ENCODE data around the gene CCDC9B.

The CCDC9B gene

DNA sequence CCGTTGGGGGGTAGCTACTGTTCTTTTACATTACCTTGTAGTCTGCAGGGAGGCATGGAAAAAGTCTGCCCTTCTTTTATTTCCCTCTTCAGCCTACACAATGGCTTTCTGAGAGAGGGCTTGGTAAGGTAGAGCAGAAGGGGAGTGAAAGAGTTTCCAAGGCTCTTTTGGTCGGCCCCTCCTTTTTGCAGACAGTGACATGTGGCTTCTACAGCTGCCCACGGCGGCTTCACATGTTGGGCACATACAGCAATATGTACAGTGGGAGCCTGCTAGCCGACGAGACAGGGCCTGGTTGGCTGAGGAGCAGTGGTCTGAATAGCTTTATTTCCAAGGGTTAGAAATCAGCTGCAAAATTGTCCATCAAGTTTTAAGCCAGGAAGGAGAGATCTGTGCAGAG is 13.3 kb downstream of the CCDC9B start:
- DNase-seq (ENCODE audit: low spot score) = no peak
- TF ChIP-seq CTCF (IDR thresholded peaks at IDR 0.05; ENCODE audit: extremely low read depth, missing control alignments) = no peak

- no peak for TF ChIP-seq CTCF (IDR thresholded peaks at IDR 0.05; ENCODE audit: extremely low read depth, missing control alignments)
- no peak for DNase-seq (ENCODE audit: low spot score)
Observed at GRCh38 chr15:40325700-40326099, 15.0 kb downstream of the CCDC9B start.

DNA sequence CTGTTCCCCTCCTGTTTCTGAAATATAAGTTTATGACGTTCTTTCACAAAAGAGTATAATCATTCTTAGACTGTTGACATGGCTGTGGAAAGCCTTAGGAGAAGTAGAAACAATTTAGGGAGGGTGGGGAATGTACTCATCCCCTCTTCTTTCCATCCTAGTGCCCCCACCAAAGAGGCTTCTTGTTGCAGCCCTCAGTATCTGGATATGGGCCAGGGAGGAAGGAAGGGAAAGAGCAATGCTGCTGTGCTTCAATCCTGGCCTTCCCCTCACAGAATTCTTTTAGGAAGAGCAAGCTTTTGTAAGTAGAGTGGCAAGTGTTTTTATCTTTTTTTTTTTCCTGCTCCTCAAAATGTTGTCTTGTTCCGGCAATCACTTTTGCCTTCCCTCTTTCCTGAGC is 15.6 kb downstream of the CCDC9B start:
- no peak for DNase-seq (ENCODE audit: low spot score)
- TF ChIP-seq CTCF (IDR thresholded peaks at IDR 0.05; ENCODE audit: extremely low read depth, missing control alignments) = no peak

- no peak for TF ChIP-seq CTCF (IDR thresholded peaks at IDR 0.05; ENCODE audit: extremely low read depth, missing control alignments)
- no peak for DNase-seq (ENCODE audit: low spot score)
Observed at GRCh38 chr15:40323953-40324937, 16.5 kb downstream of the CCDC9B start.

DNA sequence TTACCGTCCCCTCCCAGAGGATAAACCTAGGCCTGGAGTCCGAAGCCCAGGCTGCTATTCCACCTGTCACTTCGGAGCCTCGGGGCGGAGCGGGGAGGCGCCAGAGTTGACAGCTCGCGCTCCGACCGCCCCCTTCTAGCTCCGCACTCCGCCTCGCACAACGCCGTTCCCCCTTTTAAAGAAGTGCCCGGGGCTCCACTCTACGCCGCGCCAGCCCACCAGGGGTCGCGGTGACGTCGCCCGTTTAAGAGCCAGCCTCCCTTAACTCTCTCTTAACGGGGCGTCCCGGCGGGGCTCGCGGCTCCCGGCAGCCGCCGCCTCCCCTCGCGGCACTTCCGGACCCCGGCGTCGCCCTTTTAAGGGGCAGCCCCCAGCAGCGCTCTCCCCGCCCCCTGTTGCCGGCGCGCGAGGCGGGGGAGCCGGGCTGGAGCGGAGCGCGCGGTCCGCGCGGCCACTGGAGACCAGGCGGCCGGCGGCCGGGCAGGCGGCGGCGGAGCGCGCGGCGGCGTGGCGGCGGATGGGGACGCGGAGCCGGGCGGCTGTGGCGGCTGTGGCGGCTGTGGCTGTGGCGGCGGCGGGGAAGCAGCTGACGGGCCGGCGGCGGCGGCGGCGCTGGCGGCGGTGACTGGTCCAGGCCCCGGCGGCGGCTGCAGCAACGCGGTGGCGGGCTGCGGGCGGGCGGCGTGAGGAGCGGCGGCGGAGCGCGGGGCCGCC is 17.3 kb downstream of the CCDC9B start, which contains the start of gene INAFM2:
INAFM2 (plus strand) TSS at position 454 of the 714 bp plus-strand sequence. CDS start 364 bp downstream, outside the sequence.
- peak; percentile 99 for DNase-seq (ENCODE audit: low spot score)
- no peak for TF ChIP-seq CTCF (IDR thresholded peaks at IDR 0.05; ENCODE audit: extremely low read depth, missing control alignments)

GRCh38 chr15:40322531-40323238 is 18.1 kb downstream of the CCDC9B start:
- DNase-seq (ENCODE audit: low spot score) = no peak
- no peak for TF ChIP-seq CTCF (IDR thresholded peaks at IDR 0.05; ENCODE audit: extremely low read depth, missing control alignments)
